Small intestine (tissue), 4 donors: Measurements from ENCODE around the gene SELENOM. TPM values are rescaled to one million over a fixed set of nuclear protein-coding genes. Genes with fewer than 3 reads are reported as not detected.

Experiments used
- polyA plus RNA-seq, 4 donors: library from polyadenylated mRNA; stranded (reverse) in 3 of 4; unstranded in 1 of 4; fragments of 200-250 nt in 3 of 4; fragments of 120-200 nt in 1 of 4; gene quantifications; one replicate each; pipeline versions ENCODE4 v1.2.1 to v1.2.3, GENCODE V29; 2013
- donor health status: healthy with polysubstance abuse.
- donor health status: Bipolar disorder and iron deficiency.
- donor health status: healthy.

The SELENOM gene
- polyA plus RNA-seq, 4 donors: 14.8 to 163 (median 69.2) TPM

Other genes with a start within 250 kb of the SELENOM start
- 10 to 100 TPM; 13.6 to 28.4 (median 20.1) TPM for gene MORC2, start 138.8 kb downstream of the SELENOM start, polyA plus RNA-seq
- 100 to 1,000 TPM in 1 of 4 donors, 10 to 100 TPM in 3; 20.8 to 130 (median 28.8) TPM for gene TUG1, start 138.3 kb downstream of the SELENOM start, polyA plus RNA-seq
- gene SMTN, start 26.2 kb downstream of the SELENOM start, polyA plus RNA-seq: 10 to 100 TPM in 3 of 4 donors, 1 to 10 TPM in 1; 7.8 to 74.8 (median 44.2) TPM
- 10 to 100 TPM; 12.2 to 93.7 (median 48.0) TPM for gene INPP5J, start 15.4 kb upstream of the SELENOM start, polyA plus RNA-seq
- 1 to 10 TPM in 1 of 4 donors, under 1 TPM in 1, not detected in 2; 0.01 to 4.2 TPM for gene PLA2G3, start 32.9 kb upstream of the SELENOM start, polyA plus RNA-seq
- gene RNF185, start 52.6 kb upstream of the SELENOM start, polyA plus RNA-seq: 10 to 100 TPM; 18.3 to 54.7 (median 32.8) TPM
- 10 to 100 TPM; 15.7 to 52.7 (median 29.1) TPM for gene LIMK2, start 104.7 kb upstream of the SELENOM start, polyA plus RNA-seq
- gene PIK3IP1, start 184.9 kb upstream of the SELENOM start, polyA plus RNA-seq: 10 to 100 TPM in 2 of 4 donors, 1 to 10 TPM in 2; 3.1 to 16.4 (median 10.3) TPM
- 10 to 100 TPM in 2 of 4 donors, 1 to 10 TPM in 2; 4.2 to 42.0 (median 12.8) TPM for gene PATZ1, start 238.8 kb upstream of the SELENOM start, polyA plus RNA-seq